OCI-LY7 (cell line): Measurements from ENCODE around the gene CNTN6. TPM values are rescaled to one million over a fixed set of nuclear protein-coding genes. Genes with fewer than 3 reads are reported as not detected.

Experiments used
- BruUV-seq: library from RNA; stranded (reverse); fragments of 400-500 nt; replicated peaks from 2 replicates; lab custom pipeline; 2021; lab: Mats Ljungman, UMichigan
- CTCF ChIA-PET: fragments of 300-600 bp; sonication (Branson Sonifier 250); formaldehyde crosslinking; loops from one replicate; lab custom pipeline; 2022; ENCODE audit warnings: antibody characterized with exemption; ENCODE audit not compliant: unreplicated experiment; lab: Charles Lee
- POLR2A ChIA-PET: fragments of 300-600 bp; sonication (Branson Sonifier 250); formaldehyde crosslinking; loops from one replicate; lab custom pipeline; 2022; ENCODE audit warnings: antibody characterized with exemption; lab: Charles Lee
- DNase-seq: peaks from one replicate; pipeline ENCODE4 v3.0.0-alpha.2; 2015; ENCODE audit warnings: low spot score
- H2AFZ ChIP-seq: fragments of 200-600 bp; sonication (generic), shearing (Covaris generic); 2 replicates; pipeline ENCODE4 v1.6.1; 2014; ENCODE audit warnings: mild to moderate bottlenecking, antibody characterized with exemption, low read length, moderate library complexity
- H3K27ac ChIP-seq: fragments of 200-600 bp; sonication (generic); 2 replicates; pipeline ENCODE4 v1.5.1; 2014; ENCODE audit warnings: mixed run types, low read depth, mild to moderate bottlenecking, moderate library complexity, low read length, inconsistent platforms; ENCODE audit not compliant: poor library complexity, severe bottlenecking
- H3K36me3 ChIP-seq: fragments of 200-600 bp; sonication (generic); 2 replicates; pipeline ENCODE4 v1.6.1; 2014; ENCODE audit warnings: mild to moderate bottlenecking, antibody characterized with exemption, low read length, moderate library complexity, mixed read lengths; ENCODE audit not compliant: insufficient read depth
- H3K4me1 ChIP-seq: fragments of 200-600 bp; sonication (generic); 2 replicates; pipeline ENCODE4 v1.5.1; 2014; ENCODE audit warnings: mild to moderate bottlenecking, low read length; ENCODE audit not compliant: insufficient read depth, poor library complexity, severe bottlenecking
- H3K4me2 ChIP-seq: fragments of 200-600 bp; sonication (generic); 2 replicates; pipeline ENCODE4 v1.6.1; 2014; ENCODE audit warnings: mild to moderate bottlenecking, low read length
- H3K4me3 ChIP-seq: fragments of 200-600 bp; sonication (generic); 2 replicates; pipeline ENCODE4 v1.5.1; 2014; ENCODE audit warnings: mild to moderate bottlenecking, low read depth, low read length; ENCODE audit not compliant: poor library complexity, severe bottlenecking
- H3K79me2 ChIP-seq: fragments of 200-600 bp; sonication (generic); 2 replicates; pipeline ENCODE4 v1.6.1; 2016; ENCODE audit warnings: low read depth, mild to moderate bottlenecking, low read length, moderate library complexity, mixed read lengths; ENCODE audit not compliant: insufficient read depth
- H3K9me2 ChIP-seq: fragments of 200-600 bp; sonication (generic); 2 replicates; pipeline ENCODE4 v1.6.1; 2016; ENCODE audit warnings: mild to moderate bottlenecking, low read length, mixed read lengths; ENCODE audit not compliant: insufficient read depth
- H3K9me3 ChIP-seq: fragments of 200-600 bp; sonication (generic); 2 replicates; pipeline ENCODE4 v1.6.1; 2014; ENCODE audit warnings: mild to moderate bottlenecking, mixed run types, low read length, mixed read lengths
- H4K20me1 ChIP-seq: fragments of 200-600 bp; sonication (generic); 2 replicates; pipeline ENCODE4 v1.6.1; 2014; ENCODE audit warnings: mild to moderate bottlenecking, antibody characterized with exemption, low read length, moderate library complexity, mixed read lengths; ENCODE audit not compliant: insufficient read depth
- EZH2phosphoT487 ChIP-seq: fragments of 200-600 bp; sonication (generic); IDR thresholded peaks from 2 replicates; pipeline ENCODE4 v1.6.1; 2018; ENCODE audit warnings: low read depth, borderline replicate concordance, mild to moderate bottlenecking, mixed run types, antibody characterized with exemption, low read length, moderate library complexity, mixed read lengths
- intact Hi-C: fragments of 100-400 bp; cut with micrococcal nuclease; formaldehyde crosslinking; loops from one replicate; pipeline ENCODE4 v1.10.0; 2022; ENCODE audit not compliant: unreplicated experiment
- small RNA-seq: library from RNA; depleted of rRNA; stranded (forward); fragments of <200 nt; gene quantifications from one replicate; pipeline ENCODE3, GENCODE V24; 2014
- total RNA-seq, 2 experiments: library from RNA; depleted of rRNA in 1 of 2; stranded (reverse); fragments of >200 nt in 1 of 2; shearing (Covaris generic) in 1 of 2; gene quantifications; 2 replicates each; pipeline ENCODE4 v1.2.3, GENCODE V29; 2014 to 2022
- TF ChIP-seq, protein P1 (sequence below): fragments of 200-600 bp; sonication (generic); conservative IDR thresholded peaks from 2 replicates; pipeline ENCODE4 v1.5.1; 2014; ENCODE audit warnings: mild to moderate bottlenecking, antibody characterized with exemption, low read length, moderate library complexity, mixed read lengths

Gene CNTN6
- total RNA-seq, 2 experiments from 2014 or later, result not detected

DNA sequence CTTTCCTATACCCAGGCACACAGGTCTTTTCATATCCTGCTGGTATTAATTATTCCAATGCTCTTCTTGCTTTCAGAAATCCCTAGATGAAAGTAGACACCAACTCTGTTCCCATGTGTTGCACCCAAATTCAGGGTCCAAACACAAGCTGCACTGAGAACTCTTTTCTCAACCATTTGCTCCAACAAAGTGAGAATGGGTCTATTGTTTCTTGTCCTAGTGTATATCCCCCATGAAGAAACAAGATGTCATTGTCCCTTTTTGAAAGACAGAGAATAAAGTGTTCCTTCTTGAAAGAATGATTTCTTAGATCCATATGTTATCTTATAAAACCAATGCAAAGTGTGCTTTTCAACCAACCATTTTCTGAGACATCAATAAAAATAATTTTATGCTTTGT lies 353.7 kb downstream of the CNTN6 start:
- Histone ChIP-seq H3K4me1 (no peaks in the 10 kb centered on the region), H2AFZ (no peak overlapping the region), H3K27ac (no peak overlapping the region), H3K4me3 (no peak overlapping the region), H3K79me2 (no peaks in the 10 kb centered on the region), H3K36me3 (no peaks in the 10 kb centered on the region), H3K9me3 (no peaks in the 10 kb centered on the region), H3K4me2 (no peak overlapping the region), H4K20me1 (no peaks in the 10 kb centered on the region), H3K9me2 (no peaks in the 10 kb centered on the region)
- BruUV-seq, result no TSS peak
- intact Hi-C loops, result no loop called here
- ChIA-PET POLR2A (no interaction called here), CTCF (no interaction called here)
- no peak for DNase-seq
- TF ChIP-seq, protein P1, sequence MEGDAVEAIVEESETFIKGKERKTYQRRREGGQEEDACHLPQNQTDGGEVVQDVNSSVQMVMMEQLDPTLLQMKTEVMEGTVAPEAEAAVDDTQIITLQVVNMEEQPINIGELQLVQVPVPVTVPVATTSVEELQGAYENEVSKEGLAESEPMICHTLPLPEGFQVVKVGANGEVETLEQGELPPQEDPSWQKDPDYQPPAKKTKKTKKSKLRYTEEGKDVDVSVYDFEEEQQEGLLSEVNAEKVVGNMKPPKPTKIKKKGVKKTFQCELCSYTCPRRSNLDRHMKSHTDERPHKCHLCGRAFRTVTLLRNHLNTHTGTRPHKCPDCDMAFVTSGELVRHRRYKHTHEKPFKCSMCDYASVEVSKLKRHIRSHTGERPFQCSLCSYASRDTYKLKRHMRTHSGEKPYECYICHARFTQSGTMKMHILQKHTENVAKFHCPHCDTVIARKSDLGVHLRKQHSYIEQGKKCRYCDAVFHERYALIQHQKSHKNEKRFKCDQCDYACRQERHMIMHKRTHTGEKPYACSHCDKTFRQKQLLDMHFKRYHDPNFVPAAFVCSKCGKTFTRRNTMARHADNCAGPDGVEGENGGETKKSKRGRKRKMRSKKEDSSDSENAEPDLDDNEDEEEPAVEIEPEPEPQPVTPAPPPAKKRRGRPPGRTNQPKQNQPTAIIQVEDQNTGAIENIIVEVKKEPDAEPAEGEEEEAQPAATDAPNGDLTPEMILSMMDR, result no peak
- no peak for TF ChIP-seq EZH2phosphoT487

DNA sequence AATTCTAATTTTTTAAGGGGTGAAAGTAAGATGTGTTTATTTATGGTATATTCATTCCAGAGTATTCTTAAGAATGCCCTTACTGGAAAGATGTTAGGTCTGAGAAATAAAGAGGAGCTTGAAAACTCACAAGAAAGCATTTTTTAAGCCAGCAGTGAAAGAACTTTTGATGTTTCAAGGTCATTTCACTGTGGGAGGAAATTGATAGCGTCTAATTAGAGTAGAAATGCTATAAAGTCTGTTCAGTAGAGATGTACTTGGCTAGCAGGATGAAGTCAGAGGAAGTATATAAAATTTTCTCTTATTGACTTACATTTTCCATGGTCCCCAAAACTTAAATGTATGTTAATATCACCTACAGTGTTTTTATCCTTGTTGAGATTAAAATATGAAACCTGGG lies 354.6 kb downstream of the CNTN6 start:
- POLR2A ChIA-PET, result no interaction called here
- Histone ChIP-seq H3K4me3 (no peak overlapping the region), H3K4me2 (no peak overlapping the region), H2AFZ (no peak overlapping the region), H3K4me1 (no peaks in the 10 kb centered on the region), H3K9me2 (no peaks in the 10 kb centered on the region), H3K36me3 (no peaks in the 10 kb centered on the region), H4K20me1 (no peaks in the 10 kb centered on the region), H3K27ac (no peak overlapping the region), H3K9me3 (no peaks in the 10 kb centered on the region), H3K79me2 (no peaks in the 10 kb centered on the region)
- no peak for DNase-seq
- TF ChIP-seq EZH2phosphoT487, result no peak
- TF ChIP-seq, protein P1, result no peak
- no TSS peak for BruUV-seq
- intact Hi-C loops, result no loop called here
- CTCF ChIA-PET, result no interaction called here

DNA sequence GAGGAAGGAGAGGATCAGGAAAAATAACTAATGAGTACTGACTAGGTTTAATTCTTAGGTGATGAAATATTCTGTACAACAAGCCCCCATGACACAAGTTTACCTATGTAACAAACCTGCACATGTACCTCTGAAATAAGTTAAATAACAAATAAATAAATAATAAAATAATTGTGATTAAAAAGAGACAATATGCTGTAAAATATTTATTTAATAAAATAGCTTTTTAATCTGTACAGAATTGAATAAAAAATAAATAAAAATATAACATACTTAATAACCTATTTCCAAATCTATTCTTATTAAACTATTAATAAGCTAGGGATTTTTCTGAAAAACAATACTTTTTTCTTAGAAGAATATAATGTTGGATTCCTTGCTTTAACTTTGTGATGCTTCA lies 355.6 kb downstream of the CNTN6 start:
- no TSS peak for BruUV-seq
- H3K9me3 ChIP-seq, result no peaks in the 10 kb centered on the region
- CTCF ChIA-PET, result no interaction called here
- intact Hi-C loops, result no loop called here
- DNase-seq, result no peak
- no peaks in the 10 kb centered on the region for H3K36me3 ChIP-seq
- H3K27ac ChIP-seq, result no peak overlapping the region
- no peaks in the 10 kb centered on the region for H3K79me2 ChIP-seq
- H2AFZ ChIP-seq, result no peak overlapping the region
- no peak overlapping the region for H3K4me3 ChIP-seq
- POLR2A ChIA-PET, result interaction anchor here (0.6 kb wide), 1 partner anchor 60 kb away, joined by 3 read pairs; no protein-coding TSS in a partner anchor
- no peaks in the 10 kb centered on the region for H3K9me2 ChIP-seq
- H3K4me2 ChIP-seq, result no peak overlapping the region
- TF ChIP-seq, protein P1, result no peak
- TF ChIP-seq EZH2phosphoT487, result no peak
- no peaks in the 10 kb centered on the region for H3K4me1 ChIP-seq
- no peaks in the 10 kb centered on the region for H4K20me1 ChIP-seq

Small RNA genes lying within 50 kb of the gene (small RNA-seq; reads per million reads assigned to genes)
- gene CRB3P1, result not detected
- not detected for gene RN7SL120P
